Adrenal gland (tissue), 12 donors: Measurements from ENCODE around the gene CDKAL1. TPM values are rescaled to one million over a fixed set of nuclear protein-coding genes. Genes with fewer than 3 reads are reported as not detected.

Experiments used
- DNase-seq, 7 donors: peaks; one replicate each; pipeline ENCODE4 v3.0.0-alpha.2; 2019 to 2020
- H3K27ac ChIP-seq, 5 donors: fragments of 200-600 bp; sonication (generic) in 4 of 5; 1 replicate in 3 of 5; 2 replicates in 2 of 5; pipeline versions ENCODE4 v1.5.1 to v1.8.0; 2016 to 2020; ENCODE audit warnings: mild to moderate bottlenecking in 1 of 5
- H3K27me3 ChIP-seq: fragments of 200-600 bp; 2 replicates; pipeline ENCODE4 v1.8.0; 2021
- H3K36me3 ChIP-seq, 2 donors: fragments of 200-600 bp; replicated peaks in 1 of 2; 1 replicate in 1 of 2; 2 replicates in 1 of 2; pipeline versions ENCODE4 v1.5.1 to v1.8.0; 2018 to 2022
- H3K4me1 ChIP-seq, 2 donors: fragments of 200-600 bp; replicated peaks in 1 of 2; 1 replicate in 1 of 2; 2 replicates in 1 of 2; pipeline versions ENCODE4 v1.5.1 to v1.8.0; 2018 to 2021
- H3K4me3 ChIP-seq, 4 donors: fragments of 200-600 bp; sonication (generic) in 3 of 4; one replicate each; pipeline ENCODE4 v1.5.1; 2016 to 2018
- H3K9me3 ChIP-seq, 3 donors: fragments of 200-600 bp; sonication (generic) in 1 of 3; replicated peaks in 1 of 3; 1 replicate in 2 of 3; 2 replicates in 1 of 3; pipeline versions ENCODE4 v1.5.1 to v1.8.0; 2016 to 2021
- POLR2A ChIP-seq, 2 donors: fragments of 450-650 bp; IDR thresholded peaks; one replicate each; pipeline ENCODE4 v1.6.1; 2017; ENCODE audit warnings: antibody characterized with exemption in 2 of 2, mild to moderate bottlenecking in 2 of 2, moderate library complexity in 1 of 2
- WGBS, 4 donors: extraction: QIAGEN DNeasy Blood & Tissue Kit in 2 of 4; methylation state at CpG; one replicate each; pipeline versions ENCODE4 v1.1.5 to v1.1.7; 2013 to 2017; 5-methylcytosine and 5-hydroxymethylcytosine counted together
- intact Hi-C, 2 donors: fragments of 100-400 bp; cut with DNase I; formaldehyde crosslinking; loops; one replicate each; pipeline versions ENCODE4 v1.14.1 to v1.15.0; 2022 to 2023
- polyA plus RNA-seq, 3 donors: library from polyadenylated mRNA; stranded (reverse); fragments of 200-250 nt in 2 of 3; fragments of 350-450 nt in 1 of 3; fragmentation: Illumina TruSeq in 1 of 3; extraction: RNeasy Lipid Tissue Mini Kit (QIAGEN cat#74804) in 1 of 3; gene quantifications; one replicate each; pipeline ENCODE4 v1.2.3, GENCODE V29; 2013 to 2014
- total RNA-seq, 9 donors: library from RNA; depleted of rRNA in 4 of 9; stranded (reverse); fragments of >200 nt in 4 of 9; fragments of 120-200 nt in 1 of 9; fragmentation: NEBNext Ultra II Directional in 1 of 9; extraction: Animal tissue kit (Norgen Biotek cat#: 25700) in 1 of 9; gene quantifications; one replicate each; pipeline versions ENCODE4 v1.1.0 to v1.2.4, GENCODE V29; 2013 to 2023
- TF ChIP-seq, protein P1 (sequence below), 6 experiments: fragments of 450-650 bp in 4 of 6; fragments of 200-600 bp in 2 of 6; sonication (generic) in 1 of 6; IDR thresholded peaks; 1 replicate in 5 of 6; 2 replicates in 1 of 6; pipeline versions ENCODE4 v1.5.1 to v1.8.0; 2016 to 2021; ENCODE audit warnings: antibody characterized with exemption in 6 of 6, mild to moderate bottlenecking in 2 of 6, moderate library complexity in 1 of 6
- donor health status: healthy with polysubstance abuse.
- donor health status: Bipolar disorder and iron deficiency.
- donor health status: DM: yes; HTN: yes; CAD: no.
- donor health status: DM: no; HTN: no; CAD: no.
- donor health status: DM: no; HTN: no; CAD: no.
- donor health status: DM: yes; HTN: yes; CAD: no.

Gene CDKAL1
- total and polyA plus RNA-seq, 12 donors, result 3.9 to 21.1 (median 10.6) TPM

DNA sequence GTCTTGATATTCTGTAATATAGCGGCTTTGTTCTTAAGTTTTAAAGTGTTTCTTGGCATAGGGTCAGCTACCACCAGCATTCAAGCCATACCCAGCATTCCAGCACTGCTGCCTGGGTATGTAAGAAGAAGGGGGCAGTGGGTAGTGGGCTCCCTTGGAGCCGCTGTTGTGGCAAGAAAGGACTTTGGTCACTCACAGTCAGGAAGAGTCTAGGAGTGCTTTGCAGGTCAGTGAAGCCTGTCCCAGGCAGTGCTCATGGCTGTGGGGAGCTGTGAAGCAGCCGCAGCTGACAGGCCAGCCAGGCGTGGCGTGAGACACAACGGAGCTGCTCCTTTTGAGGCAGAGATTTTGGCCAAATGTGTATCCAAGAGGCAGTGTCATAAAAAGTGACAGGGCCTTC is 512.0 kb downstream of the CDKAL1 start:
- H3K27me3 ChIP-seq, result no peaks in the 10 kb centered on the region
- H3K36me3 ChIP-seq, result no peaks in the 10 kb centered on the region
- H3K9me3 ChIP-seq, result no peaks in the 10 kb centered on the region
- no peaks in the 10 kb centered on the region for H3K4me1 ChIP-seq
- TF ChIP-seq POLR2A (IDR thresholded peaks at IDR 0.05), result no peak
- TF ChIP-seq, protein P1, sequence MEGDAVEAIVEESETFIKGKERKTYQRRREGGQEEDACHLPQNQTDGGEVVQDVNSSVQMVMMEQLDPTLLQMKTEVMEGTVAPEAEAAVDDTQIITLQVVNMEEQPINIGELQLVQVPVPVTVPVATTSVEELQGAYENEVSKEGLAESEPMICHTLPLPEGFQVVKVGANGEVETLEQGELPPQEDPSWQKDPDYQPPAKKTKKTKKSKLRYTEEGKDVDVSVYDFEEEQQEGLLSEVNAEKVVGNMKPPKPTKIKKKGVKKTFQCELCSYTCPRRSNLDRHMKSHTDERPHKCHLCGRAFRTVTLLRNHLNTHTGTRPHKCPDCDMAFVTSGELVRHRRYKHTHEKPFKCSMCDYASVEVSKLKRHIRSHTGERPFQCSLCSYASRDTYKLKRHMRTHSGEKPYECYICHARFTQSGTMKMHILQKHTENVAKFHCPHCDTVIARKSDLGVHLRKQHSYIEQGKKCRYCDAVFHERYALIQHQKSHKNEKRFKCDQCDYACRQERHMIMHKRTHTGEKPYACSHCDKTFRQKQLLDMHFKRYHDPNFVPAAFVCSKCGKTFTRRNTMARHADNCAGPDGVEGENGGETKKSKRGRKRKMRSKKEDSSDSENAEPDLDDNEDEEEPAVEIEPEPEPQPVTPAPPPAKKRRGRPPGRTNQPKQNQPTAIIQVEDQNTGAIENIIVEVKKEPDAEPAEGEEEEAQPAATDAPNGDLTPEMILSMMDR (IDR thresholded peaks at IDR 0.05), result no peak
- H3K27ac ChIP-seq, result no peak overlapping the region
- 98 to 99% (median 98%) methylated on average over 6 of the region's 6 CpGs for WGBS, 4 donors
- no peak overlapping the region for H3K4me3 ChIP-seq
- intact Hi-C loops, result no loop called here
- DNase-seq, result no peak

DNA sequence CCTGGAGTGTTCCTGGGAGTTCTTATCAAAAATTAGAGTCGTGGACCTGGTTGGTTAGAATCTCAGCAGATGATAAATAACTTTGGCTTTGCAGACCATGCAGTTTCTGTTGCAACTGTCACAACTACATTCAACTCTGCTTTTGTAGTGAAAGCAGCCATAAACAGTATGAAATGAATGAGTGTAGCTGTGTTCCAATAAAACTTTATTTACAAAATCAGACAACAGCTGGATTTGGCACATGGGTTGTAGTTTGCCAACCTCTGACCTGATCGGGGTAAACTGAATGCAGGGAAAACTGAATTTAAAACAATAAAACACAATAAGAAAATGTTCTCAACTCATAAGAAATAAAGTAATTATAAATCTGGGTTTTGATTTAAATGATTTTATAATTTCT is 513.8 kb downstream of the CDKAL1 start:
- intact Hi-C loops, result no loop called here
- DNase-seq, result no peak
- Histone ChIP-seq H3K27ac (no peak overlapping the region), H3K4me3 (no peak overlapping the region), H3K9me3 (no peaks in the 10 kb centered on the region), H3K4me1 (no peaks in the 10 kb centered on the region), H3K27me3 (no peaks in the 10 kb centered on the region), H3K36me3 (no peaks in the 10 kb centered on the region)
- 76 to 95% (median 87%) methylated on average over 2 of the region's 2 CpGs for WGBS, 4 donors
- TF ChIP-seq, protein P1 (IDR thresholded peaks at IDR 0.05), result no peak
- TF ChIP-seq POLR2A (IDR thresholded peaks at IDR 0.05), result no peak

DNA sequence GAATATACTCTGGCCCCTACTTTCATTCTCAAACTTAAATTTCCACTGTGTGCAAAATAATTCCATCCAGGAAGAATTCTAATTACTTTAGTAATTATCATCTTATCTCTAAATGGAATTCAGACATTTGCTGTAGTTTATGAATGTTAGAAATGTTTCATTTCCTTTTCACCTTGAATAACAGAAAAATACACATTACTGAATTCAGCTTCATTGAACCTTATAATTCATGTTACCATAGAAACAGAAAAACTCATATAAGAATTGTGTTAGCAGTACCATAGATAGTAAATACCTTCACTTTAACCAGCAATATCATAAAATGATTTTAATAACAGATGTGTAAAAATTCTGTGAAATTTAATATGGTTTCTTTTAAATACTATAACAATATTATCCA is 514.9 kb downstream of the CDKAL1 start:
- H3K27ac ChIP-seq, result no peak overlapping the region
- TF ChIP-seq POLR2A (IDR thresholded peaks at IDR 0.05), result no peak
- TF ChIP-seq, protein P1 (IDR thresholded peaks at IDR 0.05), result no peak
- no peaks in the 10 kb centered on the region for H3K36me3 ChIP-seq
- no peaks in the 10 kb centered on the region for H3K4me1 ChIP-seq
- intact Hi-C loops, result no loop called here
- no peaks in the 10 kb centered on the region for H3K27me3 ChIP-seq
- H3K9me3 ChIP-seq, result no peaks in the 10 kb centered on the region
- no peak for DNase-seq
- no peak overlapping the region for H3K4me3 ChIP-seq

DNA sequence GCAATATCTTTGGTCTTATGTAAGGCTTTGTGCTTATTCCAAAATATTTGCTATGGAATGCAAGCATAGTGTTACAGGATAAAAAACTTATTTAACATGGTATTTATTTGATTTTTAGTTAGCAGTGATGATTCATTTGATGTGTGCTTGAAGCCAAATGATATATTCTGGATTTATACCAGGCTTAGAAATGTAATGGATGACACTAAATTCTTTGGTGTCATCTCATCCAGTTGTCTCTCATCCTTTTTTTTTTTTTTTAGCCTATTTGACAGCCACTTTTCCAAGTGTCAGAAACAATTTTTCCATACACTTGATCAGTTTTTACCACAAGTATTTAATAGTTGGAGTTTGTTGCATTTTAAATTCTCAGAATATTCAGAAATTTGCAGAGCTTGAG is 515.3 kb downstream of the CDKAL1 start:
- Histone ChIP-seq H3K4me3 (no peak overlapping the region), H3K9me3 (no peaks in the 10 kb centered on the region), H3K27me3 (no peaks in the 10 kb centered on the region), H3K36me3 (no peaks in the 10 kb centered on the region), H3K4me1 (no peaks in the 10 kb centered on the region), H3K27ac (no peak overlapping the region)
- TF ChIP-seq, protein P1 (IDR thresholded peaks at IDR 0.05), result no peak
- TF ChIP-seq POLR2A (IDR thresholded peaks at IDR 0.05), result no peak
- intact Hi-C loops, result no loop called here
- no peak for DNase-seq
